GM12801 (cell line): ENCODE results near the gene SYT7.

Source experiments
- CTCF ChIP-seq: IDR thresholded peaks from one replicate; pipeline ENCODE4 v1.5.1; 2011; ENCODE audit warnings: control low read depth; ENCODE audit not compliant: insufficient read length; ENCODE audit errors: extremely low read depth

Gene SYT7

GRCh38 chr11:61581030-61581928, at the start of gene SYT7:
Gene SYT7 (minus strand): TSS chr11:61581076. CDS start chr11:61580820, 256 bp downstream.
- TF ChIP-seq CTCF, result no peak

- no peak for TF ChIP-seq CTCF
These were observed 49.2 kb upstream of the SYT7 start for GRCh38 chr11:61630089-61630488.

GRCh38 chr11:61629082-61629833, 48.4 kb upstream of the SYT7 start:
- no peak for TF ChIP-seq CTCF

- no peak for TF ChIP-seq CTCF
These were observed 47.7 kb upstream of the SYT7 start for GRCh38 chr11:61628662-61628970.

GRCh38 chr11:61627850-61628661, 47.2 kb upstream of the SYT7 start:
- TF ChIP-seq CTCF, result no peak

GRCh38 chr11:61626580-61627380, 45.9 kb upstream of the SYT7 start:
- no peak for TF ChIP-seq CTCF
